ENCODE data around the gene FRY. TPM values are rescaled to one million over a fixed set of nuclear protein-coding genes. Genes with fewer than 3 reads are reported as not detected.

FRY gene
- total RNA-seq, 2 donors from 2014 or later, result 32.0 to 45.4 TPM

GRCh38 chr13:32228330-32229041 lies 196.9 kb downstream of the FRY start:
- H3K4me1 ChIP-seq, result no peaks in the 10 kb centered on the region
- intact Hi-C loops (cut with DNase I), result no loop called here
- no peak overlapping the region for H3K27ac ChIP-seq
- ATAC-seq, result peak; percentile 18
- peak in 2 of 4 donors; percentile 12 to 23 for DNase-seq
- H3K9me3 ChIP-seq, result no peaks in the 10 kb centered on the region
- 76 to 78% methylated on average over 5 of the region's 5 CpGs for whole genome bisulfite sequencing, 2 donors
- no peaks in the 10 kb centered on the region for H3K27me3 ChIP-seq
- H3K4me3 ChIP-seq, result no peak overlapping the region
- H3K36me3 ChIP-seq (replicated peaks in 1 of 2; ENCODE audit: insufficient read depth in 1 of 2, low read depth in 2 of 2), result peaks cover 0 to 21% of the 10 kb centered on the region in 2 donors
- TF ChIP-seq, protein P1, sequence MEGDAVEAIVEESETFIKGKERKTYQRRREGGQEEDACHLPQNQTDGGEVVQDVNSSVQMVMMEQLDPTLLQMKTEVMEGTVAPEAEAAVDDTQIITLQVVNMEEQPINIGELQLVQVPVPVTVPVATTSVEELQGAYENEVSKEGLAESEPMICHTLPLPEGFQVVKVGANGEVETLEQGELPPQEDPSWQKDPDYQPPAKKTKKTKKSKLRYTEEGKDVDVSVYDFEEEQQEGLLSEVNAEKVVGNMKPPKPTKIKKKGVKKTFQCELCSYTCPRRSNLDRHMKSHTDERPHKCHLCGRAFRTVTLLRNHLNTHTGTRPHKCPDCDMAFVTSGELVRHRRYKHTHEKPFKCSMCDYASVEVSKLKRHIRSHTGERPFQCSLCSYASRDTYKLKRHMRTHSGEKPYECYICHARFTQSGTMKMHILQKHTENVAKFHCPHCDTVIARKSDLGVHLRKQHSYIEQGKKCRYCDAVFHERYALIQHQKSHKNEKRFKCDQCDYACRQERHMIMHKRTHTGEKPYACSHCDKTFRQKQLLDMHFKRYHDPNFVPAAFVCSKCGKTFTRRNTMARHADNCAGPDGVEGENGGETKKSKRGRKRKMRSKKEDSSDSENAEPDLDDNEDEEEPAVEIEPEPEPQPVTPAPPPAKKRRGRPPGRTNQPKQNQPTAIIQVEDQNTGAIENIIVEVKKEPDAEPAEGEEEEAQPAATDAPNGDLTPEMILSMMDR (IDR thresholded peaks at IDR 0.05), result no peak
- TF ChIP-seq POLR2A (IDR thresholded peaks at IDR 0.05), result no peak

GRCh38 chr13:32229443-32229842 lies 197.9 kb downstream of the FRY start:
- Histone ChIP-seq H3K27ac (no peak overlapping the region), H3K4me1 (no peaks in the 10 kb centered on the region), H3K9me3 (no peaks in the 10 kb centered on the region), H3K27me3 (no peaks in the 10 kb centered on the region), H3K36me3 (replicated peaks in 1 of 2; ENCODE audit: insufficient read depth in 1 of 2, low read depth in 2 of 2) (peaks cover 0 to 21% of the 10 kb centered on the region in 2 donors), H3K4me3 (no peak overlapping the region)
- TF ChIP-seq POLR2A (IDR thresholded peaks at IDR 0.05), result no peak
- TF ChIP-seq, protein P1 (IDR thresholded peaks at IDR 0.05), result no peak
- ATAC-seq (no peak), DNase-seq (no peak)
- intact Hi-C loops (cut with DNase I), result no loop called here
- WGBS, 2 donors, result 43 to 58% methylated on average over 3 of the region's 3 CpGs

DNA sequence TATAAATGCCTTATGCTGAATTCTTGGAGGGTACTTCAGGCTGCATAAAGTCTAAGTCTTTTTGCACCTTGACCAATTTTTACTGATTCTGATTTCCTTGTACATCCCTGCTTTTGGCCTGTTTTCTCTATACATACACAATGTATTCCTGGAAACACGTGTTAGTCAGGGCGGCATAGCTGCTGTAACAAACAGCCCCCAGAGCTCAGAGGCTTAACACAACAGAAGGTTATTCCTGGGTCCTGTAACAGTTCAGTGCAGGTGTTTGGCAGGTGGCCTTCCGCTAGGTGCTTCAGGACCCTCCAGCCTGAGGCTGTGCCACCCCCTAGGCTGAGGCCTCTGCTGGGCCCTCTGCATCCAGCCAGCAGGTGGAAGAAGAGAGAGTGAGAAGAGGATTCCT lies 200.7 kb downstream of the FRY start:
- H3K27ac ChIP-seq, result no peak overlapping the region

DNA sequence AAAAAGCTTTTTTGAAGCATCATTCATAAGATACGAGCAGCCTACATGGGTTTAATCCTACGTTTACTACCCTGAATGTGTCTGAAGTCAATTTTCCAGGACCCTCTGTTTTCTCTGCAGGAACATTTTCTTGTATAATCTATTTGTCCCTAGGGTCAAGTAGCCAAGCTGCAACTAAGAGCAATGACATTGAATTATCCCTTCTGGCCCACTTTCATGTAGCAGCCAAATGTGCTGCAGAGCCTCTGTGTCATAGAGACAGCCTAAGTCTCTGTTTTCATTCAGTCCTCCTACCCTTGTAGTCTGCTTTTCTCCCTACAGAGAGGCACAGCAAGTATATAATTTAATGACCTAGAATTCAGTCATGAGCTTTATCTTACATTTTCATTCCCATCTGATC lies 201.5 kb downstream of the FRY start:
- Histone ChIP-seq H3K4me3 (no peak overlapping the region), H3K27me3 (no peaks in the 10 kb centered on the region), H3K9me3 (no peaks in the 10 kb centered on the region), H3K4me1 (no peaks in the 10 kb centered on the region), H3K27ac (no peak overlapping the region), H3K36me3 (replicated peaks in 1 of 2; ENCODE audit: insufficient read depth in 1 of 2, low read depth in 2 of 2) (peaks cover 0 to 18% of the 10 kb centered on the region in 2 donors)
- DNase-seq (no peak), ATAC-seq (no peak)
- intact Hi-C loops (cut with DNase I), result no loop called here
- TF ChIP-seq POLR2A (IDR thresholded peaks at IDR 0.05), result no peak
- TF ChIP-seq, protein P1 (IDR thresholded peaks at IDR 0.05), result no peak
- 88% methylated on average over 2 of the region's 2 CpGs for WGBS, 2 donors

More for the DNA sequence above, 200.7 kb downstream of the FRY start:
- WGBS, 2 donors, result 98 to 100% methylated on average over 2 to 3 of the region's 3 CpGs
- ATAC-seq (no peak), DNase-seq (no peak)
- Histone ChIP-seq H3K4me1 (no peaks in the 10 kb centered on the region), H3K4me3 (no peak overlapping the region), H3K9me3 (no peaks in the 10 kb centered on the region), H3K27me3 (no peaks in the 10 kb centered on the region), H3K36me3 (replicated peaks in 1 of 2; ENCODE audit: insufficient read depth in 1 of 2, low read depth in 2 of 2) (peaks cover 0 to 17% of the 10 kb centered on the region in 2 donors)
- no peak for TF ChIP-seq POLR2A (IDR thresholded peaks at IDR 0.05)
- TF ChIP-seq, protein P1 (IDR thresholded peaks at IDR 0.05), result no peak
- intact Hi-C loops (cut with DNase I), result no loop called here

DNA sequence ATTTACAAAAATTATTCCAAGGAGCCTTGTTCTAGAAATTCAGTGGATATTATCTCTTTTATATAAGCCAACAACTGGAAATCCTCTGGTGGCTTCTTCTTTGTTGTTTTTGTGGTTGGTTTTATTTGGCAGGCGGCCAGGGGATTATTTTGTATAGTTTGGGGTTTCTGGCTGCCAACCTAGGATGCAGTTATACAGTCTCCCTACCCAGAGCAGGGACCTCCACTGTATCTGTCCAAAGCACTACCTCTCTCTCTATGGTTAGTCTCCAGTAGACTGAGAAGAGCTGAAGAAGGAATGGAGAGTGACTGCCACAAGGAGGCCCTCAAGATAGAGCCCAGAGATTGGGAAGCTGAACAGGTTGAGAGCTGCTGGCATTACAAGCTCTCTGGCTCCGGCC lies 203.3 kb downstream of the FRY start:
- intact Hi-C loops (cut with DNase I), result no loop called here
- Histone ChIP-seq H3K36me3 (replicated peaks in 1 of 2; ENCODE audit: insufficient read depth in 1 of 2, low read depth in 2 of 2) (peaks cover 0 to 20% of the 10 kb centered on the region in 2 donors), H3K27ac (no peak overlapping the region), H3K27me3 (no peaks in the 10 kb centered on the region), H3K4me3 (no peak overlapping the region), H3K9me3 (no peaks in the 10 kb centered on the region), H3K4me1 (no peaks in the 10 kb centered on the region)
- TF ChIP-seq POLR2A (IDR thresholded peaks at IDR 0.05), result no peak
- TF ChIP-seq, protein P1 (IDR thresholded peaks at IDR 0.05), result no peak
- DNase-seq (no peak), ATAC-seq (no peak)
- 68 to 77% methylated on average over 2 of the region's 2 CpGs for WGBS, 2 donors
